OCI-LY7 (cell line): ENCODE results near the gene ANKRD65. TPM values are rescaled to one million over a fixed set of nuclear protein-coding genes. Genes with fewer than 3 reads are reported as not detected.

Source experiments
- BruUV-seq: library from RNA; stranded (reverse); fragments of 400-500 nt; replicated peaks from 2 replicates; lab custom pipeline; 2021; lab: Mats Ljungman, UMichigan
- CTCF ChIA-PET: fragments of 300-600 bp; sonication (Branson Sonifier 250); formaldehyde crosslinking; loops from one replicate; lab custom pipeline; 2022; ENCODE audit warnings: antibody characterized with exemption; ENCODE audit not compliant: unreplicated experiment; lab: Charles Lee
- POLR2A ChIA-PET: fragments of 300-600 bp; sonication (Branson Sonifier 250); formaldehyde crosslinking; loops from one replicate; lab custom pipeline; 2022; ENCODE audit warnings: antibody characterized with exemption; lab: Charles Lee
- DNase-seq: peaks from one replicate; pipeline ENCODE4 v3.0.0-alpha.2; 2015; ENCODE audit warnings: low spot score
- H2AFZ ChIP-seq: fragments of 200-600 bp; sonication (generic), shearing (Covaris generic); 2 replicates; pipeline ENCODE4 v1.6.1; 2014; ENCODE audit warnings: mild to moderate bottlenecking, antibody characterized with exemption, low read length, moderate library complexity
- H3K27ac ChIP-seq: fragments of 200-600 bp; sonication (generic); 2 replicates; pipeline ENCODE4 v1.5.1; 2014; ENCODE audit warnings: mixed run types, low read depth, mild to moderate bottlenecking, moderate library complexity, low read length, inconsistent platforms; ENCODE audit not compliant: poor library complexity, severe bottlenecking
- H3K36me3 ChIP-seq: fragments of 200-600 bp; sonication (generic); 2 replicates; pipeline ENCODE4 v1.6.1; 2014; ENCODE audit warnings: mild to moderate bottlenecking, antibody characterized with exemption, low read length, moderate library complexity, mixed read lengths; ENCODE audit not compliant: insufficient read depth
- H3K4me1 ChIP-seq: fragments of 200-600 bp; sonication (generic); 2 replicates; pipeline ENCODE4 v1.5.1; 2014; ENCODE audit warnings: mild to moderate bottlenecking, low read length; ENCODE audit not compliant: insufficient read depth, poor library complexity, severe bottlenecking
- H3K4me2 ChIP-seq: fragments of 200-600 bp; sonication (generic); 2 replicates; pipeline ENCODE4 v1.6.1; 2014; ENCODE audit warnings: mild to moderate bottlenecking, low read length
- H3K4me3 ChIP-seq: fragments of 200-600 bp; sonication (generic); 2 replicates; pipeline ENCODE4 v1.5.1; 2014; ENCODE audit warnings: mild to moderate bottlenecking, low read depth, low read length; ENCODE audit not compliant: poor library complexity, severe bottlenecking
- H3K79me2 ChIP-seq: fragments of 200-600 bp; sonication (generic); 2 replicates; pipeline ENCODE4 v1.6.1; 2016; ENCODE audit warnings: low read depth, mild to moderate bottlenecking, low read length, moderate library complexity, mixed read lengths; ENCODE audit not compliant: insufficient read depth
- H3K9me2 ChIP-seq: fragments of 200-600 bp; sonication (generic); 2 replicates; pipeline ENCODE4 v1.6.1; 2016; ENCODE audit warnings: mild to moderate bottlenecking, low read length, mixed read lengths; ENCODE audit not compliant: insufficient read depth
- H3K9me3 ChIP-seq: fragments of 200-600 bp; sonication (generic); 2 replicates; pipeline ENCODE4 v1.6.1; 2014; ENCODE audit warnings: mild to moderate bottlenecking, mixed run types, low read length, mixed read lengths
- H4K20me1 ChIP-seq: fragments of 200-600 bp; sonication (generic); 2 replicates; pipeline ENCODE4 v1.6.1; 2014; ENCODE audit warnings: mild to moderate bottlenecking, antibody characterized with exemption, low read length, moderate library complexity, mixed read lengths; ENCODE audit not compliant: insufficient read depth
- EZH2phosphoT487 ChIP-seq: fragments of 200-600 bp; sonication (generic); IDR thresholded peaks from 2 replicates; pipeline ENCODE4 v1.6.1; 2018; ENCODE audit warnings: low read depth, borderline replicate concordance, mild to moderate bottlenecking, mixed run types, antibody characterized with exemption, low read length, moderate library complexity, mixed read lengths
- intact Hi-C: fragments of 100-400 bp; cut with micrococcal nuclease; formaldehyde crosslinking; loops from one replicate; pipeline ENCODE4 v1.10.0; 2022; ENCODE audit not compliant: unreplicated experiment
- total RNA-seq, 2 experiments: library from RNA; depleted of rRNA in 1 of 2; stranded (reverse); fragments of >200 nt in 1 of 2; shearing (Covaris generic) in 1 of 2; gene quantifications; 2 replicates each; pipeline ENCODE4 v1.2.3, GENCODE V29; 2014 to 2022
- TF ChIP-seq, protein P1 (sequence below): fragments of 200-600 bp; sonication (generic); conservative IDR thresholded peaks from 2 replicates; pipeline ENCODE4 v1.5.1; 2014; ENCODE audit warnings: mild to moderate bottlenecking, antibody characterized with exemption, low read length, moderate library complexity, mixed read lengths

Gene ANKRD65
- total RNA-seq, 2 experiments from 2014 or later = not detected

DNA sequence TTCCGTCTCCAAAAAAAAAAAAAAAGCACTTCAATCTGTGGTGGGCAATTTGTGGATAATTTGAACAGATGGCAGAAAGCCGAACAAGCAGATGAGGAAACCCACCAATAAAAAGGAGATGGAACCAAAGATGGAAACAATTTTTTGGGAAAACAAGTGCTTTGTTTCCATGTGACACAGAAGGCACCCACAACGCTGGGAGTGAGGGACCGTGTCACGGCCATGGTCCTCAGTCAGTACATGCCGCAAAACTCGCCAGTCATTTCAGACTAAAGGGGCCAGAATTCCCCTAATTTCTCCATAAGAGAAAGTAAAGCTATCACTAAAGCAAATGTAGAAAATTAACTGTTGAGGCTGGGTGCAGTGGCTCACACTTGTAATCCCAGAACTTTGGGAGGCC lies 27.0 kb downstream of the ANKRD65 start:
- no peak for DNase-seq
- Histone ChIP-seq H3K36me3 (peaks cover 87% of the 10 kb centered on the region), H3K4me2 (no peak overlapping the region), H3K4me1 (peaks cover 12% of the 10 kb centered on the region), H2AFZ (no peak overlapping the region), H4K20me1 (no peaks in the 10 kb centered on the region), H3K27ac (no peak overlapping the region), H3K79me2 (peaks cover 32% of the 10 kb centered on the region), H3K9me2 (no peaks in the 10 kb centered on the region), H3K4me3 (no peak overlapping the region), H3K9me3 (no peaks in the 10 kb centered on the region)
- intact Hi-C loops = no loop called here
- BruUV-seq = no TSS peak
- CTCF ChIA-PET = no interaction called here
- POLR2A ChIA-PET = interaction anchor here (0.7 kb wide), 1 partner anchor 13 kb away, joined by 3 read pairs; no protein-coding TSS in a partner anchor
- TF ChIP-seq, protein P1, sequence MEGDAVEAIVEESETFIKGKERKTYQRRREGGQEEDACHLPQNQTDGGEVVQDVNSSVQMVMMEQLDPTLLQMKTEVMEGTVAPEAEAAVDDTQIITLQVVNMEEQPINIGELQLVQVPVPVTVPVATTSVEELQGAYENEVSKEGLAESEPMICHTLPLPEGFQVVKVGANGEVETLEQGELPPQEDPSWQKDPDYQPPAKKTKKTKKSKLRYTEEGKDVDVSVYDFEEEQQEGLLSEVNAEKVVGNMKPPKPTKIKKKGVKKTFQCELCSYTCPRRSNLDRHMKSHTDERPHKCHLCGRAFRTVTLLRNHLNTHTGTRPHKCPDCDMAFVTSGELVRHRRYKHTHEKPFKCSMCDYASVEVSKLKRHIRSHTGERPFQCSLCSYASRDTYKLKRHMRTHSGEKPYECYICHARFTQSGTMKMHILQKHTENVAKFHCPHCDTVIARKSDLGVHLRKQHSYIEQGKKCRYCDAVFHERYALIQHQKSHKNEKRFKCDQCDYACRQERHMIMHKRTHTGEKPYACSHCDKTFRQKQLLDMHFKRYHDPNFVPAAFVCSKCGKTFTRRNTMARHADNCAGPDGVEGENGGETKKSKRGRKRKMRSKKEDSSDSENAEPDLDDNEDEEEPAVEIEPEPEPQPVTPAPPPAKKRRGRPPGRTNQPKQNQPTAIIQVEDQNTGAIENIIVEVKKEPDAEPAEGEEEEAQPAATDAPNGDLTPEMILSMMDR = no peak
- TF ChIP-seq EZH2phosphoT487 = no peak

DNA sequence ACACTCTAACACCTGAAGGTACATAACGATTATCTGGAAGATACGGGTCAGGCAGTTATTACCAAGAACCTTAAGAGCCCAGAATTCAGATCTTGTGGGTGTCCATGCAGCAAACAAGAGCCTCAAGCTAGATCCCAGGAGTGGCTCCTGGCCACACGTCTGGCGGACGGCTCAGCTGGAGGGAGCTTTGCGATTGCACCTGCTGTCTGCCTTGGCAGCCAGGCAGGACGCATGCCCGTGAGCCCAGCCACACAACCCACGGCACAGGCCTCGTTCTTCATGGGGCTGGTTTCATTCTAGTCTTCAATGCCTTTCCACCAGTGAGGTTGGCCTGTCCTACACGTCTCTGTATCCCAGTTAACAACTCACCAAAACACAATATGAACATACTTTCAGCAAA lies 27.6 kb downstream of the ANKRD65 start:
- no peaks in the 10 kb centered on the region for H4K20me1 ChIP-seq
- intact Hi-C loops = no loop called here

DNA sequence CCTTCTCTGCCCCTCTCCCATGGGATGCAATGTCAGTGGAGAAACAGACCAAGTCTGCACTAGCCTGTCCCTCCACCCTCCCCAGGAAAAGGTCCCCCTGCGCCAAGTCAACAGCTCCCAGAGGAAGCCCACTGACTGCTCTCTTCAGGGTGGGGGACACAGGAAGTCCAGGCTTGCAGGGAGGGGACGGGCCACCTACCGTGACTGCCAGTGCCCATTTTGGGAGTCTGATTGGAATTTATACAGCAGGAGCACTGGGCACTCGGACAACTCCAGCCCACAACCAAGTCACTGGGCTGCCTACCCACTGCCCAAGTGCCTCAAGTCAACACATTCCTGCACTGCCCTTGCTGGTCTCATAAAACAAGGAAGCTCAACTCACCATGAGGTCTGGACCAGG lies 28.1 kb downstream of the ANKRD65 start:
- H4K20me1 ChIP-seq = no peaks in the 10 kb centered on the region
- DNase-seq = no peak
- intact Hi-C loops = no loop called here
- ChIA-PET POLR2A (no interaction called here), CTCF (no interaction called here)
- no peak overlapping the region for H3K4me3 ChIP-seq
- H3K4me1 ChIP-seq = peaks cover 9% of the 10 kb centered on the region
- no peak overlapping the region for H2AFZ ChIP-seq
- TF ChIP-seq EZH2phosphoT487 = no peak
- TF ChIP-seq, protein P1 = no peak
- no peak overlapping the region for H3K27ac ChIP-seq
- H3K36me3 ChIP-seq = peaks cover 91% of the 10 kb centered on the region
- no peaks in the 10 kb centered on the region for H3K9me3 ChIP-seq
- BruUV-seq = no TSS peak
- H3K79me2 ChIP-seq = peaks cover 22% of the 10 kb centered on the region
- H3K4me2 ChIP-seq = no peak overlapping the region
- H3K9me2 ChIP-seq = no peaks in the 10 kb centered on the region

More for the DNA sequence above, 27.6 kb downstream of the ANKRD65 start:
- Histone ChIP-seq H3K36me3 (peaks cover 91% of the 10 kb centered on the region), H3K4me1 (peaks cover 12% of the 10 kb centered on the region), H3K4me3 (no peak overlapping the region), H3K4me2 (no peak overlapping the region), H2AFZ (no peak overlapping the region), H3K9me3 (no peaks in the 10 kb centered on the region), H3K79me2 (peaks cover 26% of the 10 kb centered on the region), H3K27ac (no peak overlapping the region), H3K9me2 (no peaks in the 10 kb centered on the region)
- CTCF ChIA-PET = no interaction called here
- no TSS peak for BruUV-seq
- POLR2A ChIA-PET = no interaction called here
- no peak for DNase-seq
- TF ChIP-seq, protein P1 = no peak
